ENCODE data around the gene CLMN.

The CLMN gene

GRCh38 chr14:95235351-95235750 is 84.4 kb downstream of the CLMN start:
- no peak for DNase-seq

GRCh38 chr14:95234426-95234825 is 85.3 kb downstream of the CLMN start:
- no peak for DNase-seq

- no peak for DNase-seq
These were observed 85.9 kb downstream of the CLMN start for GRCh38 chr14:95233702-95234241.

GRCh38 chr14:95232894-95233584 is 86.7 kb downstream of the CLMN start:
- no peak for DNase-seq

GRCh38 chr14:95231966-95232633 is 87.6 kb downstream of the CLMN start:
- no peak for DNase-seq

GRCh38 chr14:95229749-95230148 is 90.0 kb downstream of the CLMN start:
- no peak for DNase-seq

DNA sequence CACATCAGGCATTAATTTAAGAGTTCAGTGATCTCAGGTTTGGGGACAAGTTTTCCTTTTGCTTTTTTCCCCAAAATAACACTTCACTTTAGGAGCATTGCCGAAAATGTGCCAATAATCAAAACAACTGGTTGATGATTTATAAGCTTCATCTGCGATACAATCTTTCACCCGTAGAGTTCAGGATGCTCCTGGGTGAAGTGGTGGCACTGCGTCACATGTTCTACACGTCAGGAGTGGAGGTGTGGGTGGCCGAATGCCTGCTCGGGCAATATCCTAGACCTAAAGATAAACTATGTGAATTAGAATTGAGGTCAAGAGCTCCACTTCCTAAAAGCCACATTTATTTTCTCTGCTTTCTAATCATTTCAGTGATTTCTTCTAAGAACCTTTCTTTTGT is 91.5 kb downstream of the CLMN start:
- no peak for DNase-seq

DNA sequence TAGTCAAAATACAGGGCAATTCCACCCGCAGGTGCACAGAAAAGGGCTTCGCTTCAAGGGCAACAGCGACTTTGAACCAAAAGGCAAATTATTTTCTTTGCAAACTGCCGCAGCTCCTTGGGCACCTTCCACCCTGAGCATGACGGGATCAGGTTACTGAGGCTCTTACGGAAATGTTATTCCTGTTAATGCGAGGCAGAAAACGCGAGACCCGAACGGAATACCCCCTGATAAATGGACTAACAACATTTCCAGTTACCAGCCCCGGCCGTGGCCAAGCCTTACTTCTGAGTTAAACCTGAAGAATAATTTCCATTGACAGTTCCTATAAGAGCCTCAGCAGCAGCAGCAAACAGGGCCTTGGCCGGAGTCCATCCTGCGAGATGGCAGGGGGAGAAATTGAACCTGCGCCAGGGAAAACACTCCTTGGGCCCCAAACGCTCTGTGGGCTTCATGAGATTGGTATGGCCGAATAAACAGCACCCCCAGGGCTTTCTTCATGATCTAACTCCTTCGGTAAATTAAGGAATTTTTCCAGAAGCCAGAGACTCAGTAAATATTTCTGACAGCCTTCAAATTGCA is 92.3 kb downstream of the CLMN start:
- peak; percentile 49 for DNase-seq

- DNase-seq = no peak
These were observed 92.9 kb downstream of the CLMN start for GRCh38 chr14:95226801-95227200.

- no peak for DNase-seq
These were observed 94.3 kb downstream of the CLMN start for GRCh38 chr14:95225251-95225887.

- DNase-seq = no peak
These were observed 96.8 kb downstream of the CLMN start for GRCh38 chr14:95222870-95223398.

DNA sequence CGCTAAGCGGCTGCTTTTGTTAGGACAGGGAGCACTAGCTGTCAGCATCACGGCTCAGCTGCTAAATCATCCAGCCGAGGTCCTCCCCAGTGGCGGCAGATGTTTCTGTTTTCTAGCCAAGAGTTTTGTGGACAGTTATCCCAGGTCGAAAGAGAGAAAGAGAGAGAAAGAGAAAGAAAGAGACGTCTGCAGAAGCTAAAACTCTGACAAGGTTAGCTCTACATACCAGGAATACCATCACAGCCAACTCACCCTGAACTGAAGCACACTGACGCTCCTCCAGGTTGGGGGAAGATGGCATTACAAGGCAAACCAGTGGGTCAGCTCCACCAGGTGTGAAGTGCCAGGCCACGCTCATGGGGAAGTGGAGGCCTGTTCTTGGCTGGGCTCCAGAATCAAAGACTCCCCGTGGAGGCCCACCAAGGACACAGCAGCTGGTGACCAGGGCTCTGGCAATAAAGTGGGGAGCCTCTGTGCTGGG is 97.5 kb downstream of the CLMN start:
- DNase-seq = no peak

- DNase-seq = no peak
These were observed 98.2 kb downstream of the CLMN start for GRCh38 chr14:95221531-95221930.

GRCh38 chr14:95220663-95221231 is 99.0 kb downstream of the CLMN start:
- no peak for DNase-seq

- DNase-seq = peak; percentile 78
These were observed 101.1 kb downstream of the CLMN start for GRCh38 chr14:95218472-95219193.

DNA sequence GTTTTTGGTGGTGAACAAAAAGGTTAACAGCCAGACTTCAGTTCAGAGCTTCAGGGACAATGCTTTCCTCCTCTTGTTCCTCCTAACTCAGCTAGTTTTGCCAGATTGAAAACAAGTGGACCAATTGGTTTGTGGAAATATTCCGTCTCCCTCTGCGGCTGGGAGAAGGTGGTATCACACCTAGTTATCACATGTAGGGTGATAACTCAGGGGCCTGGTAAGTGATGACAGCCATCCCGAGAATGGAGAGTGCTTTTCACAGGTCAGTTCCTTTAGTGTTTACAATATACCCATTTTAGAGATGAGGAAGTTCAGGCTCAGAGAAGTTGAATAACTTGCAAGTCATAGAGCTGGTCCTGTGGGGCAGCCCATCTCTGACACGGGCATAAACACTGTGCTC is 101.7 kb downstream of the CLMN start:
- no peak for DNase-seq

DNA sequence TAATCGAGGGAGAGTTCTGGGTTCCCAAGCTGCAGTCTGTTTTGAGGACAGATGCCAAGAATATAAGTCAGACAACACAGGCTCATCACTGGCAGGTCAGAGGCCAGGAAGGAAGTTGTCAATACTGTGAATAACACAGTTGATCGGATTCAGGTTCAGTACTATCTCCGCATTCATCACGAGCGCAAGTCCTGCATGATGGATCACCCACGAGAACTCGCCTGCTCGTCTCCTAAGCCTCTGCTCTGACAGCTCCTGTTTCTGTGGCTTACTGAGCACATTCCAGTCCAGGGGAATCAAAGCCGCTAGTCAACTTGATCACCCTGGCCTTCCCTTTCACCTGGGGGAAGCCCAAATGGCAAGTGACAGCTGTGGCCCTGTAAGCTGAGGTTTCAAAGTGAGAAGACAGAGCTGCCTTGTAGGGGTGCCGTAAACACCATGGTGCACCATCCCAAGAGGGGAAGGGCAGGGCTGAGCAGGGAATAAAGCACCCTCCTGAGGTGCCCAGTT is 102.3 kb downstream of the CLMN start:
- no peak for DNase-seq

DNA sequence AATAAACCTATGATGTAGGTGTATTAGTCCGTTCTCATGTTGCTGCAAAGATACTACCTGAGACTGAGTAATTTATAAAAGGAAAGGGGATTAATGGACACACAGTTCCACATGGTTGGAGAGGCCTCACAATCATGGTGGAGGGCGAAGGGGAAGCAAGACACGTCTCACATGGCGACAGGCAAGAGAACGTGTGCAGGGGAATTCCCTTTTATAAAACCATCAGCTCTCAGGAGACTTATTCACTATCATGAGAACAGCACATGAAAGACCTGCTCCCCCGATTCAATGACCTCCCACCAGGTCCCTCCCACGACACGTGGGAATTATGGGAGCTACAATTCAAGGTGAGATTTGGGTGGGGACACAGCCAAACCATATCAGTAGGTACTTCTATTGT is 103.7 kb downstream of the CLMN start:
- no peak for DNase-seq

GRCh38 chr14:95215094-95215725 is 104.5 kb downstream of the CLMN start:
- DNase-seq = peak; percentile 77

DNA sequence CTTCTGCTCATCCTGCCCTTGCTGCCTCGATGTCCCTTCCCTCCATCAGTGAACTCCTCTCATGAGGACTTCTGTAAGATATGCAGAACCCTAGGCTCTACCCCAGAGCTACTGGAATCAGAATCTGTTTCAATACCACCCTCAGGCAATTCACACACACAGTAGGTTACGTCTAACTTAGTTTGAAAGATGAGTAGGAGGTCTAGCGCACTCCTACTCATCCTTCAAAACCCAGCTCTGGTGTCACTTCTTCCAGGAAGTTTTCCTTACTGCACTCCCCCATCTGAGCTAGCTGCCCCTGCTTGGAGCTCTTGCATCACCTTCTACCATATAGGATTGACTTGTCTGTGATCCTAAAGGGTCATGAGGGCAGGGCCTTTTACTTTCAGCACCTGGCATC is 105.9 kb downstream of the CLMN start:
- no peak for DNase-seq

GRCh38 chr14:95211721-95212504 is 107.8 kb downstream of the CLMN start:
- DNase-seq = no peak

Measured in NCI-H2171 (cell line).